ENCODE data around the gene ADAMTS12.

GRCh38 chr5:33487236-33487635 is 404.6 kb downstream of the ADAMTS12 start:
- TF ChIP-seq EZH2 (IDR thresholded peaks at IDR 0.05; ENCODE audit: low read length) (no peak), CTCF (optimal IDR thresholded peaks at IDR 0.05 in 1 of 3, IDR thresholded peaks at IDR 0.05 in 1 of 3, conservative IDR thresholded peaks at IDR 0.05 in 1 of 3; ENCODE audit: extremely low read depth in 1 of 3, insufficient read depth in 2 of 3, low read length in 3 of 3) (no peak)
